Muscle layer of duodenum (tissue), 2 donors: ENCODE measurements around the gene MAFB.

Source experiments
- H3K27ac ChIP-seq: one replicate; pipeline ENCODE4 v1.7.0; 2013; ENCODE audit warnings: mild to moderate bottlenecking, low read length
- H3K27me3 ChIP-seq: one replicate; pipeline ENCODE4 v1.7.0; 2013; ENCODE audit warnings: low read depth, mild to moderate bottlenecking, control low read depth, low read length
- H3K36me3 ChIP-seq, 2 donors: one replicate each; pipeline ENCODE4 v1.7.0; 2013; ENCODE audit warnings: low read length in 2 of 2, control low read depth in 1 of 2, mild to moderate bottlenecking in 1 of 2; ENCODE audit not compliant: insufficient read depth in 2 of 2, control insufficient read depth in 1 of 2
- H3K4me1 ChIP-seq, 2 donors: one replicate each; pipeline ENCODE4 v1.7.0; 2013; ENCODE audit warnings: low read length in 2 of 2, mild to moderate bottlenecking in 2 of 2, control low read depth in 1 of 2, moderate library complexity in 1 of 2; ENCODE audit not compliant: insufficient read depth in 2 of 2, control insufficient read depth in 1 of 2
- H3K4me3 ChIP-seq, 2 donors: one replicate each; pipeline ENCODE4 v1.7.0; 2013; ENCODE audit warnings: low read length in 2 of 2, low read depth in 1 of 2, mild to moderate bottlenecking in 1 of 2
- H3K9me3 ChIP-seq, 2 donors: one replicate each; pipeline ENCODE4 v1.7.0; 2013; ENCODE audit warnings: low read length in 2 of 2, control low read depth in 1 of 2, mild to moderate bottlenecking in 1 of 2; ENCODE audit not compliant: control insufficient read depth in 1 of 2
- donor health status: healthy.

MAFB gene

GRCh38 chr20:40666336-40666735, 22.7 kb downstream of the MAFB start:
- Histone ChIP-seq H3K9me3 (no peaks in the 10 kb centered on the region), H3K27ac (no peak overlapping the region), H3K27me3 (no peaks in the 10 kb centered on the region), H3K4me1 (no peaks in the 10 kb centered on the region), H3K4me3 (no peak overlapping the region), H3K36me3 (no peaks in the 10 kb centered on the region)

- Histone ChIP-seq H3K4me3 (no peak overlapping the region), H3K9me3 (no peaks in the 10 kb centered on the region), H3K27me3 (no peaks in the 10 kb centered on the region), H3K27ac (no peak overlapping the region), H3K4me1 (no peaks in the 10 kb centered on the region), H3K36me3 (no peaks in the 10 kb centered on the region)
Measured at GRCh38 chr20:40664891-40665290, 24.1 kb downstream of the MAFB start.

DNA sequence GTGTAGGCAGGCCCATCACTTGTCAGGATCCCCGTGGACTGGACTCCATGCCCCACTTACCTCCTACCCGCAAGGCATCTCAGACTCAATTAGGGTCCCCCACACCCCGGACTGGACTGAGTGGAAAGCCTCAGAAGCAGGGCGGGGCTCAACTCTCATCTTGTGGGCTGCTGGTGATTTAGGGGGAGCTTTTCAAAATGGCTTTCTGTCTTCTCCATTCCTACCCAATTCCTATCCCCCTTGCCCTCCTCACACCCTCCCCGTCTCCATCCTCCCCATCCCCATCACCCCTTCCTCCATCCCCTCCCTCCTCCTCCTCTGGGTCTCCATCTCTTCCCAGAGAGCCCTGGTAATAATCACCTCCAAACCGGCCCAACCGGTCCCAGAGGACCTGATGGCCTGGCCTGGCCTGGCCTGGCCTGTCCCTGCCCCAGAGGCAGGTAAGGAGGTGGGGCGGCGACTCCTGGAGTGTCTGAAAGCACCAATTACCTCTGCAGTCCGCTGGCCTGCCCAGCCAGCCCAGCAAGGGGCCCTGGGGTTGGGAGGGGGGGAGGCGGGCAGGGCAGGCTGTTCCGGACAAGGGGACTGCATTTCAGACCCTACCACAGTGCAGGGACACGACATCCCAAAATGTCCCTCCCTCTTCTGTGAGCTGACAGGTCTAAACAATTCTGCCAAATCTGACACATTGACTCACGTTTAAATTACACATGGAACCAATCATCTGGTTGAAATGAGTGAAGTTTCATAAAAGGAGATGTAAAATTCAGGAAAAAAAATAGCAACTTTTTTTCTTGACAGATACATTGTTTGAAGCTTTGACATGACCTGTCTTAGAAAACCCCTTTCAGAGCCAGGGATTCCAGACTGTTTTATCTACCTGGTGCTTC, 24.8 kb downstream of the MAFB start:
- H3K9me3 ChIP-seq, result no peaks in the 10 kb centered on the region
- no peaks in the 10 kb centered on the region for H3K4me1 ChIP-seq
- H3K36me3 ChIP-seq, result no peaks in the 10 kb centered on the region
- H3K27ac ChIP-seq, result no peak overlapping the region
- H3K4me3 ChIP-seq, result no peak overlapping the region
- H3K27me3 ChIP-seq, result no peaks in the 10 kb centered on the region

DNA sequence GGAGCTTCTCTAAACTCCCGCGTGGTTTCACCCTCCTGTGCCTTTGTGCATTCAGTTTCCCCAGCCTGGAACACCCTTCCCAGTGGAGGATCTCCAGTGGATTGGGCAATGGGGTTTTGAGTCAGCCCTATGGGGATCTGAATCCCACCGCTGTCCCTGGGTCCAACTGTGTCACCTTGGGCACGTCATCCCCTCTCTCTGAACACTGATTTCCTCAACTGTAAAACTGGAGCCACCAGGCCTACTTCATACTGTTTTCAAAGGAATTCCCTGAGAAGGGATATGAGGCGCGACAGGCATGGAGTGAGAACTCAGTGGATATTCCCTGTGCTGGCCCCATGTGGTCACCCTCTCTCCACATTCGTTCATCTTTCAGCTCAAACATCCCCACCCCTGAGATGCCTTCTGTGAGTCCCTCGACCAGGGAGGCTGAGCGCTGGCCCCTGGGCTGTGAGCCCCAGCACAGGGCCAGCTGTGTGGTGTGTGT, 25.7 kb downstream of the MAFB start:
- no peaks in the 10 kb centered on the region for H3K27me3 ChIP-seq
- no peak overlapping the region for H3K27ac ChIP-seq
- H3K4me1 ChIP-seq, result no peaks in the 10 kb centered on the region
- no peaks in the 10 kb centered on the region for H3K36me3 ChIP-seq
- H3K4me3 ChIP-seq, result no peak overlapping the region
- no peaks in the 10 kb centered on the region for H3K9me3 ChIP-seq

- Histone ChIP-seq H3K36me3 (no peaks in the 10 kb centered on the region), H3K4me3 (no peak overlapping the region), H3K9me3 (no peaks in the 10 kb centered on the region), H3K27me3 (no peaks in the 10 kb centered on the region), H3K4me1 (no peaks in the 10 kb centered on the region), H3K27ac (no peak overlapping the region)
Measured at GRCh38 chr20:40659567-40659966, 29.5 kb downstream of the MAFB start.

DNA sequence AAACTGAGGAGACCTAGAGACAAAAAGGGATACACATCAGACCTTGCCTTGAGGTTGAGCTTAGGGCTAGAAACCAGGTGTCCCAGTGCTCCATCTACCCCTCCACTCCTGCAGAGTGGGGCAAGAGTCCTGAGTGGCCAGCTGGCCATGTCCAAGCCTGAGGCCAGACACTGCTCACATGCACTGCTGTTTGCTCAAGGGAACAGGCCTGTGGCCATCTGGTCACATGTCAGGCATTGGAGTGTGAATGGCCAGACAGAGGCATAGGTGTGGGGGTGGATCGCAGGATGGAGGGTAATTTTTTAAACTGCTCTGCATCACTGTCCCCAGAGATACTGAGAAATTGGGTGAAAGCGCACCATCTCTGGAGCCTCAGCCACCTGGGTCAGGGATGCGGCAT, 30.5 kb downstream of the MAFB start:
- Histone ChIP-seq H3K4me3 (no peak overlapping the region), H3K9me3 (no peaks in the 10 kb centered on the region), H3K27ac (no peak overlapping the region), H3K27me3 (no peaks in the 10 kb centered on the region), H3K4me1 (no peaks in the 10 kb centered on the region), H3K36me3 (no peaks in the 10 kb centered on the region)

DNA sequence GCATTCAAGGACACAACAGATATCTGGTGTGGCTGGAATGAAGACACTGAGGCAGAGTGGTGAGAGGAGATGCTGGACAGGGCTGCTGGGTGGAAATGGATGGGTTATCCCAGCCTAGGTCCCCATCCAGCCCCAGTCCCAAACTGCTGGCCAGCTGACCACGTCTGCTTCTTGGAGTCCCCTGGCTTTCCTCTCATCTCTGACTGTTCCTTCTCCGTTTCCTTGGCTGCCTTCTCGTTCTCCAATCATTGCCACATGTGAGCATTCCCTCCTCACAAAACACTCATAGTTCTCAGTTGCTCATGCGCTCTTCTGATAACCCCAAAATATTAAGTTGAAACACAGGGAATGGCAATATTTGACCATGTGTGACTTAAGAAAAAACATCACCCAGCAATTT, 31.5 kb downstream of the MAFB start:
- Histone ChIP-seq H3K36me3 (no peaks in the 10 kb centered on the region), H3K4me3 (no peak overlapping the region), H3K27ac (no peak overlapping the region), H3K4me1 (no peaks in the 10 kb centered on the region), H3K9me3 (no peaks in the 10 kb centered on the region), H3K27me3 (no peaks in the 10 kb centered on the region)

- Histone ChIP-seq H3K4me3 (no peak overlapping the region), H3K36me3 (no peaks in the 10 kb centered on the region), H3K4me1 (no peaks in the 10 kb centered on the region), H3K27me3 (no peaks in the 10 kb centered on the region), H3K9me3 (no peaks in the 10 kb centered on the region), H3K27ac (no peak overlapping the region)
Measured at GRCh38 chr20:40655451-40655850, 33.6 kb downstream of the MAFB start.

GRCh38 chr20:40654876-40655275, 34.2 kb downstream of the MAFB start:
- Histone ChIP-seq H3K4me1 (no peaks in the 10 kb centered on the region), H3K4me3 (no peak overlapping the region), H3K9me3 (no peaks in the 10 kb centered on the region), H3K36me3 (no peaks in the 10 kb centered on the region), H3K27me3 (no peaks in the 10 kb centered on the region), H3K27ac (no peak overlapping the region)

DNA sequence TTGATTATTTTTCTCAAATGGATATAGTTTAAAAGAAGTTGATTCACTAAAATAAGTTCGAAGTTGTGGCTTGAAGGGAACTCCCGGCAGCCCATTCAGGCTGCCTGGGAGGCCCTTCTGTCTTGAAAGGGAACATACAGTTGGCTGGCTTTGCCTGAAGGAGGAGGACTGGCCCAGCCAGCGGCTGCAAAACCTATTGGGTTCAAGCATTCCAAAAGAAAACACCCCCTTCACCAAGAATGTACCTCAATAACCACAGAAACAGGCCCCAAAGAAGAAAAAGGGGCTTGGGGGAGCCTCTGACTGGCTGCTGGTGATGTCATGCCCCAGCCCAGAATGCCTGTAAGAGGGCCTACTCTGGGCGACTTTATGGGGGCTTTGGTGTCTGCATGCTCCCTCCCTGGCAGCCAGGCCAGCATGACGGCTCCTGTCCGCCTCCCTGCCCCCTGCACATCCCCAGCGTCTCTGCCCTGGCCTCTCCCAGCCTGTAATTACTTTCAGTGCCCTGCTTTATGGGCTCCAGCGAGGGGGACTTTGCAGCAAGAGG, 36.5 kb downstream of the MAFB start:
- H3K9me3 ChIP-seq, result no peaks in the 10 kb centered on the region
- no peak overlapping the region for H3K4me3 ChIP-seq
- no peak overlapping the region for H3K27ac ChIP-seq
- no peaks in the 10 kb centered on the region for H3K27me3 ChIP-seq
- H3K4me1 ChIP-seq, result no peaks in the 10 kb centered on the region
- no peaks in the 10 kb centered on the region for H3K36me3 ChIP-seq

- Histone ChIP-seq H3K9me3 (no peaks in the 10 kb centered on the region), H3K4me3 (no peak overlapping the region), H3K27ac (no peak overlapping the region), H3K4me1 (no peaks in the 10 kb centered on the region), H3K36me3 (no peaks in the 10 kb centered on the region), H3K27me3 (no peaks in the 10 kb centered on the region)
Measured at GRCh38 chr20:40651151-40651550, 37.9 kb downstream of the MAFB start.
